Left lung (tissue), 10 donors: ENCODE measurements around the gene SCARF1. TPM values are rescaled to one million over a fixed set of nuclear protein-coding genes. Genes with fewer than 3 reads are reported as not detected.
A peak's percentile ranks its signal among the peaks of the same experiment; 100 is the strongest.

Experiments used
- ATAC-seq: fragments of 200-7000 bp; cut with Tn5 transposase; one replicate; pipeline ENCODE4 v1.9.1; 2020; ENCODE audit warnings: moderate library complexity
- DNase-seq, 4 donors: peaks; one replicate each; pipeline ENCODE4 v3.0.0-alpha.2; 2013 to 2020
- H3K27ac ChIP-seq, 2 donors: fragments of 200-600 bp; sonication (generic) in 1 of 2; one replicate each; pipeline versions ENCODE4 v1.5.0 to v1.8.0; 2020 to 2021
- H3K27me3 ChIP-seq, 2 donors: fragments of 200-600 bp; sonication (generic) in 1 of 2; one replicate each; pipeline versions ENCODE4 v1.5.0 to v1.8.0; 2020 to 2021
- H3K36me3 ChIP-seq, 2 donors: fragments of 200-600 bp; sonication (generic) in 1 of 2; one replicate each; pipeline versions ENCODE4 v1.5.0 to v1.8.0; 2020 to 2021
- H3K4me1 ChIP-seq, 2 donors: fragments of 200-600 bp; one replicate each; pipeline ENCODE4 v1.8.0; 2021
- H3K4me3 ChIP-seq, 2 donors: fragments of 200-600 bp; sonication (generic) in 1 of 2; one replicate each; pipeline versions ENCODE4 v1.5.0 to v1.8.0; 2020 to 2021; ENCODE audit warnings: mild to moderate bottlenecking in 1 of 2
- H3K9me3 ChIP-seq, 2 donors: fragments of 200-600 bp; sonication (generic) in 1 of 2; one replicate each; pipeline versions ENCODE4 v1.5.0 to v1.8.0; 2020 to 2021
- CTCF ChIP-seq, 2 donors: fragments of 200-600 bp; sonication (generic) in 1 of 2; IDR thresholded peaks; one replicate each; pipeline versions ENCODE4 v1.5.0 to v1.8.0; 2021; ENCODE audit warnings: antibody characterized with exemption in 2 of 2
- intact Hi-C, 2 donors: fragments of 100-400 bp; cut with DNase I; formaldehyde crosslinking; loops; one replicate each; pipeline versions ENCODE4 v1.11.2 to v1.14.2; 2022
- polyA plus RNA-seq, 6 donors: library from polyadenylated mRNA; unstranded; fragments of 120-200 nt; gene quantifications; one replicate each; pipeline ENCODE4 v1.2.1, GENCODE V29; 2013; ENCODE audit not compliant: insufficient read length in 6 of 6
- total RNA-seq, 2 donors: library from RNA; stranded (reverse); fragmentation: NEBNext Ultra II Directional; extraction: Animal tissue kit (Norgen Biotek cat#: 25700); gene quantifications; one replicate each; pipeline ENCODE4 v1.2.1, GENCODE V29; 2021
- donor health status: DM: no; HTN: yes; CAD: no.
- donor health status: DM: no; HTN: no; CAD: no.

Gene SCARF1
- total and polyA plus RNA-seq, 8 donors = 17.6 to 33.0 (median 21.5) TPM

- H3K4me1 ChIP-seq = peaks cover 0 to 12% of the 10 kb centered on the region in 2 donors
- peak overlapping the region; percentile 2 to 44 for H3K27ac ChIP-seq
- no peaks in the 10 kb centered on the region for H3K9me3 ChIP-seq
- no peak overlapping the region for H3K4me3 ChIP-seq
- no peak for TF ChIP-seq CTCF (IDR thresholded peaks at IDR 0.05)
- intact Hi-C loops = no loop called here
- H3K27me3 ChIP-seq = no peaks in the 10 kb centered on the region
- H3K36me3 ChIP-seq = peaks cover 0 to 39% of the 10 kb centered on the region in 2 donors
- ATAC-seq (peak; percentile 23), DNase-seq (no peak)
These were observed 47.0 kb downstream of the SCARF1 start for GRCh38 chr17:1598399-1599095.

GRCh38 chr17:1597861-1598342 lies 47.6 kb downstream of the SCARF1 start:
- Histone ChIP-seq H3K27me3 (no peaks in the 10 kb centered on the region), H3K4me1 (peaks cover 0 to 13% of the 10 kb centered on the region in 2 donors), H3K9me3 (no peaks in the 10 kb centered on the region), H3K4me3 (no peak overlapping the region), H3K27ac (peak overlapping the region; percentile 2 to 44), H3K36me3 (peaks cover 0 to 39% of the 10 kb centered on the region in 2 donors)
- no peak for TF ChIP-seq CTCF (IDR thresholded peaks at IDR 0.05)
- intact Hi-C loops = no loop called here
- ATAC-seq (peak; percentile 90), DNase-seq (no peak)

- no peak for TF ChIP-seq CTCF (IDR thresholded peaks at IDR 0.05)
- Histone ChIP-seq H3K9me3 (no peaks in the 10 kb centered on the region), H3K4me1 (peaks cover 14 to 55% of the 10 kb centered on the region in 2 donors), H3K27ac (no peak overlapping the region), H3K36me3 (peaks cover 0 to 44% of the 10 kb centered on the region in 2 donors), H3K27me3 (no peaks in the 10 kb centered on the region), H3K4me3 (no peak overlapping the region)
- ATAC-seq (no peak), DNase-seq (no peak)
- intact Hi-C loops = no loop called here
These were observed 52.0 kb downstream of the SCARF1 start for GRCh38 chr17:1593630-1593931.

- ATAC-seq = no peak
- intact Hi-C loops = no loop called here
These were observed 52.5 kb downstream of the SCARF1 start for GRCh38 chr17:1592751-1593629.

More at GRCh38 chr17:1592751-1593629, 52.5 kb downstream of the SCARF1 start:
- DNase-seq = no peak
- TF ChIP-seq CTCF (IDR thresholded peaks at IDR 0.05) = no peak
- H3K4me3 ChIP-seq = no peak overlapping the region
- peaks cover 0 to 45% of the 10 kb centered on the region in 2 donors for H3K36me3 ChIP-seq
- H3K27ac ChIP-seq = no peak overlapping the region
- H3K4me1 ChIP-seq = peaks cover 14 to 61% of the 10 kb centered on the region in 2 donors
- H3K9me3 ChIP-seq = no peaks in the 10 kb centered on the region
- H3K27me3 ChIP-seq = no peaks in the 10 kb centered on the region
